A549 treated with AZD9567 at 1 μM for 4 hours (cell line): ENCODE measurements around the gene STMP1. TPM values are rescaled to one million over a fixed set of nuclear protein-coding genes. Genes with fewer than 3 reads are reported as not detected.

ENCODE experiments used
- total RNA-seq: library from RNA; stranded (reverse); fragments of 200-300 nt; extraction: Qiagen RNA extraction; gene quantifications from 5 replicates; pipeline ENCODE4 v1.2.3, GENCODE V29; 2022; ENCODE audit not compliant: insufficient read depth

STMP1 gene
- 27.8 to 35.2 TPM (median 34.0 TPM) in 5 replicates for total RNA-seq

GRCh38 chr7:135662373-135663114 is at the start of gene STMP1:
Gene STMP1 (plus strand): TSS chr7:135662514.

Other genes starting within 250 kb of the STMP1 start
- gene CNOT4, start 152.4 kb upstream of the STMP1 start, total RNA-seq: 10.5 to 15.5 TPM (median 11.3 TPM) in 5 replicates
- gene NUP205, start 104.6 kb upstream of the STMP1 start, total RNA-seq: 40.4 to 48.8 TPM (median 45.4 TPM) in 5 replicates
- not detected in 5 replicates for gene SLC13A4, start 65.7 kb downstream of the STMP1 start, total RNA-seq
- gene FAM180A, start 86.3 kb downstream of the STMP1 start, total RNA-seq: 0.07 TPM in 1 of 5 replicates, not detected in the others